HL-60 (cell line): ENCODE data around the gene SOX10.

Source experiments
- POLR2AphosphoS5 ChIP-seq: IDR thresholded peaks from 2 replicates; pipeline ENCODE4 v1.6.1; 2012; ENCODE audit warnings: low read depth
- TF ChIP-seq, protein P1 (sequence below): IDR thresholded peaks from one replicate; pipeline ENCODE4 v1.5.1; 2011; ENCODE audit warnings: low read length, control low read depth, inconsistent platforms; ENCODE audit not compliant: insufficient read depth

DNA sequence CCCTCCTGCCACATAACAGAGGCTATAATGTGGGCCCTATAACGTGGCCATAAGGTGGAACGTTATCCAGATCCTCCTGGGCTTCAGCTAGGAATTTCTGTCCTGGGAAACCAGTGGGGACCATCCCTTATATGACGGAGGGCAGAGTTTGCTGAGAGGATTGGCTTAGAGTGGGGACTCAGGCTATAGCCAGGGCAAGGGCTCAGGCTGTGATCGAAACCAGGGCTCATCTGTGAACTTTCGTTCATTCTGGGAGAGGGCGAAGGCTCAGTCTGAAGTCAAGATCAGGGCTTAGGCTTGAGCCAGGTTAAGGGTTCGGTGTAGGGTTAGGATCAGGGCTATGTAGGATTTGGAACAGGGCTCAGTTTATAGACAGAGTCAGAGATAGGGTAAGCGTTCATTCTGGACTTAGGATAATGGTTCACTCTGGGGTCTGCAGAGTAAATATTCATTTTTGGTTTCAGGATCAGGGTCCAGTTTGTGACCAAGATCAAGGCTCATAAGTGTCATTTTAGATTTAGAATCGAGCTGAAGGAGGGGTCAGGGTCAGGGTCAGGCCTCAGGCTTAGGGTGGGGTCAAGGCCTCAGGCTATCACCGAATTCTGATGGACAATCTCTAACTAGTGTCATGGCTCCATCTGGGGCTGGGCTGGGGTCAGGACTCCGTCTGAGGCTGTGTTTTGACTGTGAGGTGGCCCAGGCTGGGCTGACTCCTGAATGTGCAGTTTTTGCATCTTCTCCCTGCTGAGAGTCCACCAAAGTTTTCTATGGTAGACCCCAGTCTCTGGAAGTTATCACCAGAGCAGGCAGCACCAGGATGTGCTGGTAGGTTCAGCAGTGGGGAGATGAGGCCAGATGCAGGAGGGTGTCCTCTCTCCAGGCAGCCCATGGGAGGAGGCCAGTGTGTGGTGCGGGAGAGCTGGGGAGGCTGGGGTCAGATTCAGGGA, 33.9 kb upstream of the SOX10 start:
- TF ChIP-seq, protein P1, sequence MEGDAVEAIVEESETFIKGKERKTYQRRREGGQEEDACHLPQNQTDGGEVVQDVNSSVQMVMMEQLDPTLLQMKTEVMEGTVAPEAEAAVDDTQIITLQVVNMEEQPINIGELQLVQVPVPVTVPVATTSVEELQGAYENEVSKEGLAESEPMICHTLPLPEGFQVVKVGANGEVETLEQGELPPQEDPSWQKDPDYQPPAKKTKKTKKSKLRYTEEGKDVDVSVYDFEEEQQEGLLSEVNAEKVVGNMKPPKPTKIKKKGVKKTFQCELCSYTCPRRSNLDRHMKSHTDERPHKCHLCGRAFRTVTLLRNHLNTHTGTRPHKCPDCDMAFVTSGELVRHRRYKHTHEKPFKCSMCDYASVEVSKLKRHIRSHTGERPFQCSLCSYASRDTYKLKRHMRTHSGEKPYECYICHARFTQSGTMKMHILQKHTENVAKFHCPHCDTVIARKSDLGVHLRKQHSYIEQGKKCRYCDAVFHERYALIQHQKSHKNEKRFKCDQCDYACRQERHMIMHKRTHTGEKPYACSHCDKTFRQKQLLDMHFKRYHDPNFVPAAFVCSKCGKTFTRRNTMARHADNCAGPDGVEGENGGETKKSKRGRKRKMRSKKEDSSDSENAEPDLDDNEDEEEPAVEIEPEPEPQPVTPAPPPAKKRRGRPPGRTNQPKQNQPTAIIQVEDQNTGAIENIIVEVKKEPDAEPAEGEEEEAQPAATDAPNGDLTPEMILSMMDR = no peak
- no peak for TF ChIP-seq POLR2AphosphoS5
